ENCODE data around the gene OTULINL. TPM values are rescaled to one million over a fixed set of nuclear protein-coding genes. Genes with fewer than 3 reads are reported as not detected.

The OTULINL gene
- total RNA-seq, 3 donors from 2014 or later (not counting 1 experiment from before 2014, with no cell fraction given), result 33.0 to 67.4 (median 51.8) TPM

DNA sequence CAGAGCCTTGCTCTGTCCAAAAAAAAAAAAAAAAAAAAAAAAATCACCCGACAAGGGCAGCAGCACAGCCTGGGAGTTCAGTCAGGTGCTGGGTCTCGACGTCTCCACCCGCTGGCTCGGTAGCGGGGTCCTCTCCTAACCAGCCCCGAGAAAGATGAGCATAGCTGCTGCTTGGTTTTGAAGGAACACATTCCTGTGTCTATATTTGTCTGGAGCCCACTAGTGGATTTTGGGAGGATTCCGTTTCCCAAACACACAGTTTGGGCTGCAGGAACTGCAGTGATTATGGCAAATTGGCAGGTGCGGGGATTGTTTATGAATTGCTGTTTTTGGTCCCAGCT lies 1.2 kb downstream of the OTULINL start:
- TF ChIP-seq, protein P1, sequence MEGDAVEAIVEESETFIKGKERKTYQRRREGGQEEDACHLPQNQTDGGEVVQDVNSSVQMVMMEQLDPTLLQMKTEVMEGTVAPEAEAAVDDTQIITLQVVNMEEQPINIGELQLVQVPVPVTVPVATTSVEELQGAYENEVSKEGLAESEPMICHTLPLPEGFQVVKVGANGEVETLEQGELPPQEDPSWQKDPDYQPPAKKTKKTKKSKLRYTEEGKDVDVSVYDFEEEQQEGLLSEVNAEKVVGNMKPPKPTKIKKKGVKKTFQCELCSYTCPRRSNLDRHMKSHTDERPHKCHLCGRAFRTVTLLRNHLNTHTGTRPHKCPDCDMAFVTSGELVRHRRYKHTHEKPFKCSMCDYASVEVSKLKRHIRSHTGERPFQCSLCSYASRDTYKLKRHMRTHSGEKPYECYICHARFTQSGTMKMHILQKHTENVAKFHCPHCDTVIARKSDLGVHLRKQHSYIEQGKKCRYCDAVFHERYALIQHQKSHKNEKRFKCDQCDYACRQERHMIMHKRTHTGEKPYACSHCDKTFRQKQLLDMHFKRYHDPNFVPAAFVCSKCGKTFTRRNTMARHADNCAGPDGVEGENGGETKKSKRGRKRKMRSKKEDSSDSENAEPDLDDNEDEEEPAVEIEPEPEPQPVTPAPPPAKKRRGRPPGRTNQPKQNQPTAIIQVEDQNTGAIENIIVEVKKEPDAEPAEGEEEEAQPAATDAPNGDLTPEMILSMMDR (IDR thresholded peaks at IDR 0.05), result no peak
- H3K9me3 Mint-ChIP-seq, result no peaks in the 10 kb centered on the region
- Histone ChIP-seq H3K4me3 (ENCODE audit: low read length) (peak overlapping the region; percentile 68), H3K27ac (ENCODE audit: low read length) (peak overlapping the region; percentile 68), H3K9me3 (ENCODE audit: control insufficient read depth, insufficient read depth, low read length) (no peaks in the 10 kb centered on the region), H3K4me1 (ENCODE audit: control insufficient read depth, insufficient read depth, low read length) (peaks cover 28% of the 10 kb centered on the region), H3K27me3 (ENCODE audit: control insufficient read depth, insufficient read depth, low read length) (no peaks in the 10 kb centered on the region), H3K36me3 (ENCODE audit: control insufficient read depth, insufficient read depth, low read length) (no peaks in the 10 kb centered on the region)
- ATAC-seq (no peak), DNase-seq (peak in 1 of 2 donors; percentile 33)
- intact Hi-C loops (cut with micrococcal nuclease), result loop anchor here (1.0 to 5.0 kb wide), 2 partner anchors 82 to 225 kb away; partner anchors contain the start of gene OTULIN
- peak overlapping the region; percentile 83 for H3K4me3 Mint-ChIP-seq
- peak overlapping the region; percentile 81 to 86 for H3K27ac Mint-ChIP-seq
- no peaks in the 10 kb centered on the region for H3K36me3 Mint-ChIP-seq
- peaks cover 38 to 56% of the 10 kb centered on the region in 2 donors for H3K4me1 Mint-ChIP-seq
- 75% methylated on average over 9 of the region's 9 CpGs for WGBS (ENCODE audit: insufficient coverage)
- H3K27me3 Mint-ChIP-seq (ENCODE audit: low read depth in 2 of 2), result peaks cover 0 to 16% of the 10 kb centered on the region in 2 donors

DNA sequence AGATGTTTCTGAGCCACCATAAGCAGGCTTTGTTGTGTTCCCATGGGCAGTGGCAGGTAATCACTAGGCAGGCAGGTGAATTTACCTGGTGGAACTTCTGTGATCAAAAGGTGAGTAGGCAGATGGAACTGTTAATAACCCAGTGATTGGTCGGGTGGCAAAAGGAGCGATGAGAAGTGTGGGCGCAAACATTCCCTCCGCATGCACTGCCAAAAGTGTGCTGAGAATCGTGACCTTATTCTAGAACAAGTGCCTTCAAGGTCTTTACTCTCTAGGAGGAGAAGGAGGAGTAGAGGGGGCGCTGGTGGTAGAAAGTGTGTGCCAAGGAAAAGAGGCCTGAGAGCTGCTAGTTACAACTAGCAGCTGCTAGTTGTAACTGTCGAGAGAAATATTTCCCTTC lies 3.3 kb downstream of the OTULINL start:
- Mint-ChIP-seq H3K4me1 (peaks cover 56 to 76% of the 10 kb centered on the region in 2 donors), H3K4me3 (no peak overlapping the region), H3K27me3 (ENCODE audit: low read depth in 2 of 2) (peaks cover 0 to 9% of the 10 kb centered on the region in 2 donors), H3K27ac (peak overlapping the region; percentile 23 to 86), H3K36me3 (no peaks in the 10 kb centered on the region), H3K9me3 (no peaks in the 10 kb centered on the region)
- no peaks in the 10 kb centered on the region for H3K9me3 ChIP-seq (ENCODE audit: control insufficient read depth, insufficient read depth, low read length)
- no peak overlapping the region for H3K4me3 ChIP-seq (ENCODE audit: low read length)
- peaks cover 43% of the 10 kb centered on the region for H3K4me1 ChIP-seq (ENCODE audit: control insufficient read depth, insufficient read depth, low read length)
- DNase-seq (no peak), ATAC-seq (no peak)
- intact Hi-C loops (cut with micrococcal nuclease), result loop anchor here (5.0 kb wide), 1 partner anchor 222 kb away; no protein-coding TSS in a partner anchor
- H3K27me3 ChIP-seq (ENCODE audit: control insufficient read depth, insufficient read depth, low read length), result no peaks in the 10 kb centered on the region
- H3K27ac ChIP-seq (ENCODE audit: low read length), result no peak overlapping the region
- no peaks in the 10 kb centered on the region for H3K36me3 ChIP-seq (ENCODE audit: control insufficient read depth, insufficient read depth, low read length)
- TF ChIP-seq, protein P1 (IDR thresholded peaks at IDR 0.05), result no peak
- 92% methylated on average over 7 of the region's 7 CpGs for WGBS (ENCODE audit: insufficient coverage)

DNA sequence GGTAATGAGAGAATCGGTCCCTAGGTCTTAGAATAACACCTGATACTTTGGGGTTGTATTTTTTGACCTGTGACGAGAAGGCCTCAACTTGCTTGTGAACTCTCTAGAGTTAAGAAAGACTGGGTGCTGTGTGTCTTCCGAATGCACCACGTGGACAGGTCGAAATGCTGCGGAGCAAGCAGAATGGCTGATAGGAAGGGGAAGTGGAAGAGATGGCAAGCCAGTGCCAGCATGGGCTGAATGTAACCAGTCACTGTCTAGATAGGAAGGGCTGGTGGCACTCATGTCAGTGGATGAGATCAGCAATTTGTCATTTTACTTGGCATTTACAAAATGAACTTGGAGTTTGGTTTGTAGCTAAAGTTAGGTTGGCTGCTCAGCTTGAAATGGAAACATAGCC lies 5.6 kb downstream of the OTULINL start:
- TF ChIP-seq, protein P1 (IDR thresholded peaks at IDR 0.05), result no peak
- no peak overlapping the region for H3K4me3 ChIP-seq (ENCODE audit: low read length)
- no peaks in the 10 kb centered on the region for H3K9me3 Mint-ChIP-seq
- no peaks in the 10 kb centered on the region for H3K27me3 Mint-ChIP-seq (ENCODE audit: low read depth in 2 of 2)
- no peak overlapping the region for H3K27ac Mint-ChIP-seq
- H3K36me3 Mint-ChIP-seq, result no peaks in the 10 kb centered on the region
- H3K4me1 ChIP-seq (ENCODE audit: control insufficient read depth, insufficient read depth, low read length), result peaks cover 58% of the 10 kb centered on the region
- H3K36me3 ChIP-seq (ENCODE audit: control insufficient read depth, insufficient read depth, low read length), result no peaks in the 10 kb centered on the region
- ATAC-seq, result no peak
- H3K27me3 ChIP-seq (ENCODE audit: control insufficient read depth, insufficient read depth, low read length), result no peaks in the 10 kb centered on the region
- H3K27ac ChIP-seq (ENCODE audit: low read length), result no peak overlapping the region
- H3K9me3 ChIP-seq (ENCODE audit: control insufficient read depth, insufficient read depth, low read length), result no peaks in the 10 kb centered on the region
- 93% methylated on average over 6 of the region's 6 CpGs for WGBS (ENCODE audit: insufficient coverage)
- H3K4me1 Mint-ChIP-seq, result peaks cover 68 to 85% of the 10 kb centered on the region in 2 donors
- no peak for DNase-seq
- no peak overlapping the region for H3K4me3 Mint-ChIP-seq
- intact Hi-C loops (cut with micrococcal nuclease), result no loop called here

DNA sequence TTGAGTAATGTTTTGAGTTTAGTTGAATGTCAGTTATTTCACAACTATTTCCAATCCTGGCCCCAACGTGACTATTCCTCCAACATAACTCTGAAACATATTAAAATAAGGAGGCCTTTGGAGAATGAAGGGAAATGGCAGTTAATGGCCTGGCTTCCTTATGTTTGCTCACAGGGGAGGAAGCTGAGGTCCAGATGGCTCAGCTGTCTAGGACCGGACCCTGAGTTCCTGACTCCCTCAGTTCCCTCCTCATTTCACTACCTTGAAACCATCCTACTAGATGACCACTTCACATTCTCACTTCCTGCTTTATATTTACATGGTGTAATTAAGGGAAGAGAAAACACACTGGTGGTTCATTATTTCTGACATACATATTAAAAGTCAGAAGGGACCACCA lies 6.6 kb downstream of the OTULINL start:
- H3K4me3 ChIP-seq (ENCODE audit: low read length), result no peak overlapping the region
- DNase-seq (no peak), ATAC-seq (no peak)
- no peaks in the 10 kb centered on the region for H3K36me3 ChIP-seq (ENCODE audit: control insufficient read depth, insufficient read depth, low read length)
- H3K27ac ChIP-seq (ENCODE audit: low read length), result no peak overlapping the region
- no peak overlapping the region for H3K27ac Mint-ChIP-seq
- TF ChIP-seq, protein P1 (IDR thresholded peaks at IDR 0.05), result no peak
- no peaks in the 10 kb centered on the region for H3K27me3 ChIP-seq (ENCODE audit: control insufficient read depth, insufficient read depth, low read length)
- no peaks in the 10 kb centered on the region for H3K36me3 Mint-ChIP-seq
- H3K9me3 ChIP-seq (ENCODE audit: control insufficient read depth, insufficient read depth, low read length), result no peaks in the 10 kb centered on the region
- H3K4me1 ChIP-seq (ENCODE audit: control insufficient read depth, insufficient read depth, low read length), result peaks cover 57% of the 10 kb centered on the region
- H3K4me3 Mint-ChIP-seq, result no peak overlapping the region
- peaks cover 74 to 89% of the 10 kb centered on the region in 2 donors for H3K4me1 Mint-ChIP-seq
- intact Hi-C loops (cut with micrococcal nuclease), result no loop called here
- no peaks in the 10 kb centered on the region for H3K9me3 Mint-ChIP-seq
- 43% methylated on average over 1 of the region's 2 CpGs for WGBS (ENCODE audit: insufficient coverage)
- no peaks in the 10 kb centered on the region for H3K27me3 Mint-ChIP-seq (ENCODE audit: low read depth in 2 of 2)

Measured in natural killer cell (primary cell).